Measurements from ENCODE around the gene RASSF3.

- TF ChIP-seq CTCF (IDR thresholded peaks at IDR 0.05) (no peak), POLR2A (IDR thresholded peaks at IDR 0.05) (no peak), POLR2AphosphoS5 (IDR thresholded peaks at IDR 0.05) (no peak)
Observed at GRCh38 chr12:64688219-64688618, 77.9 kb downstream of the RASSF3 start.

Data from breast epithelium (tissue), 3 donors.